Subcutaneous adipose tissue (tissue), 4 donors: Measurements from ENCODE around the gene SGMS1. TPM values are rescaled to one million over a fixed set of nuclear protein-coding genes. Genes with fewer than 3 reads are reported as not detected.

ENCODE experiments used
- total RNA-seq, 4 donors: library from RNA; depleted of rRNA; stranded (reverse); fragments of >200 nt; gene quantifications; one replicate each; pipeline ENCODE4 v1.1.0, GENCODE V29; 2016
- TF ChIP-seq, protein P1 (sequence below): fragments of 450-650 bp; IDR thresholded peaks from one replicate; pipeline ENCODE4 v1.5.1; 2016; ENCODE audit warnings: low read depth, mild to moderate bottlenecking, control low read depth, antibody characterized with exemption, moderate library complexity

Gene SGMS1
- total RNA-seq, 4 donors from 2014 or later: 63.9 to 117 (median 87.4) TPM

DNA sequence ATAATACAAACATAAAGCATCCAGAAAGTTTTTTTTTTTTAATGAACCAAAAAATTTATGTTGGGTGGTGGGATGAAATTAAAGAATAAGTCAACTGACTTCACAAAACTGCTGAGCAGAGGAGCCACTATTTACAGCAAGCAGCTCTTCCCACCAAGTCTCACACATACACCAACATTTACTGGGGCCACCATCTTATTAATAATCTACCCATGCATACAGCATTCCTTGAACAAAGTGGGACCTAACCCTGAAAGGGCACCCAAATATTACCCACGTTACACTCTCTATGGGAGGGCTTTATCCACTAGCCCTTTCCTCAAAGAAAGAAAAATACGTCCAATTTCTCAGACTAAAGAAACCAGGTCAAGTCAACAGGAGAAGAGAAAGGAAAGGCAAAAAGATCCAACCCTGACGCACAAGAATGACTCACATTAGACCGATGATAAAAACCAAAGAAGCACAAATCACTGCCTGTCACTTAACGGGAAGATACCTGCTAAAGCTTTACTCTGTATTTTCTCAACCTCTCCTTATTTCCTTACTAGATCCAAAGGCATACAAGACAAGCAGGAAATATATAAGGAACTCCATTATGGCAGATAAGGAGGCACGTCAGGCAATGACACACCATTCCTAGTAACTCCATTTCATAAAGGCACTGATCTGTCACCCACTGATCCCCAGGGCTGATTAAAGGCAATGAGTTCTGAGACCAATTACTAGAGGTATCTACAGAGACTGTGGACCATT is 230.6 kb downstream of the SGMS1 start:
- TF ChIP-seq, protein P1, sequence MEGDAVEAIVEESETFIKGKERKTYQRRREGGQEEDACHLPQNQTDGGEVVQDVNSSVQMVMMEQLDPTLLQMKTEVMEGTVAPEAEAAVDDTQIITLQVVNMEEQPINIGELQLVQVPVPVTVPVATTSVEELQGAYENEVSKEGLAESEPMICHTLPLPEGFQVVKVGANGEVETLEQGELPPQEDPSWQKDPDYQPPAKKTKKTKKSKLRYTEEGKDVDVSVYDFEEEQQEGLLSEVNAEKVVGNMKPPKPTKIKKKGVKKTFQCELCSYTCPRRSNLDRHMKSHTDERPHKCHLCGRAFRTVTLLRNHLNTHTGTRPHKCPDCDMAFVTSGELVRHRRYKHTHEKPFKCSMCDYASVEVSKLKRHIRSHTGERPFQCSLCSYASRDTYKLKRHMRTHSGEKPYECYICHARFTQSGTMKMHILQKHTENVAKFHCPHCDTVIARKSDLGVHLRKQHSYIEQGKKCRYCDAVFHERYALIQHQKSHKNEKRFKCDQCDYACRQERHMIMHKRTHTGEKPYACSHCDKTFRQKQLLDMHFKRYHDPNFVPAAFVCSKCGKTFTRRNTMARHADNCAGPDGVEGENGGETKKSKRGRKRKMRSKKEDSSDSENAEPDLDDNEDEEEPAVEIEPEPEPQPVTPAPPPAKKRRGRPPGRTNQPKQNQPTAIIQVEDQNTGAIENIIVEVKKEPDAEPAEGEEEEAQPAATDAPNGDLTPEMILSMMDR: no peak

DNA sequence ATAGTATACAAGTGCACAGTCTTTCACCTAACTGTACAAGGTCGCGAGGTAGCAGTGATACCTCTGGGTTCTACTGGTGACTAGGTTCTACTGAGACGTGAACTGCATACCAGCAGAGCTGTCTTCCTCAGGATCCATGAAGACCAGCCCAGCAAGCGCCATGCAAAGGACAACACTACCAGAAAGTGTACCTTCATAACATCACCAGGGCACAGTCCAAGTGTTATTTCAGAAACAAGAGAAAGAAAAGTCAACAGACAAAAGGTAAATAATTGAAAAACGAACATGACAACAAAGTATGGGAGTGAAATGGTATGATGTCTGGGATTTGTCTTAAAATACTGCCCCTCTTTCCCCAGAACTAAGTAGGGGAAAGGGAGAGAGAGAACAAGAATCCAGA is 231.3 kb downstream of the SGMS1 start:
- TF ChIP-seq, protein P1: no peak

DNA sequence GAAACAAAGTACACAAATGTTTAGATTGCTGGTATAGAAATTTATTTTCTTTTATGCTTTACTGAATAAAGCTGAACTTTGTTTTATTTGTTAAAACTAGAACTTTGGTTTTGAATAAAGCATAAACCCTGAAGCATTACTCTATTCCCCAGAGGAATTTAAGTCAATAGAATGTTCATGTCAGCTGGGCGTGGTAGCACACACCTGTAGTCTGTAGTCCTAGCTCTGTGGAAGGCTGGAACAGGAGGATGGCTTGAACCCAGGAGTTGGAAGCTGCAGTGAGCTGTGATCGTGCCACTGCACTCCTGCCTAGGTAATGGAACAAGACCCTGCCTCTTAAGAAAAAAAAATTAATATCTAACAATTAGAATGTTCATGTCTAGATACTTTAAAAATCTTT is 233.5 kb downstream of the SGMS1 start:
- TF ChIP-seq, protein P1: no peak

DNA sequence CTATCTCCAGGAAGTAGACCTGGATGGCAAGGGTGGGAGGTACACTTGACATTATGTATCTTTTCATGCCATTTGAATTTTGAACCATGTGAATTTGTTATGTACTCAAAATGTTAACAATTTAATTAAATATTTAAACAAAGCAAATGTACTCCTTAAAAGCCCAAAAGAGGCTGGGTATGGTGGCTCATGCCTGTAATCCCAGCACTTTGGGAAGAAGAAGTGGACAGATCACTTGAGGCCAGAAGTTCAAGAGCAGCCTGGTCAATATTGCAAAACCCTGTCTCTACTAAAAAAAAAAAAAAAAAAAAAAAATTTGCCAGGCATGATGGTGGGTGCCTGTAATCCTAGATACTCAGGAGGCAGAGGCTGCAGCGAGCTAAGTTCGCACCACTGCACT is 235.6 kb downstream of the SGMS1 start:
- TF ChIP-seq, protein P1: no peak

DNA sequence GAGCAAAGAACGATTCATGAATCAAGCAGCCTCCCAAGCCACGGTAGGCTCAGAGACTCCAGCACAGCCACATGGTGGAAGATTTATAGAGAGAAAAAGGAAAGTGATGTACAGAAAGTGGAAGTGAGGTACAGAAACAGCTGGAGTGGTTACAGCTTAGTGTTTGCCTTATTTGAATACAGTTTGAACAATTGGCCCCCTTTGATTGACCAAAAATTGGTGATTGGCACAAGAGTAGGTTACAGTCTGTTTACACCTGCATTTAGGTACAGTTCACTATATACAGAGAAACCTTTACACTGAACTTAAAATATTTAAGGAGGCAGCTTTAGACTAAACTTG is 236.1 kb downstream of the SGMS1 start:
- TF ChIP-seq, protein P1: no peak

GRCh38 chr10:50387007-50387731 is 236.6 kb downstream of the SGMS1 start:
- TF ChIP-seq, protein P1: no peak

- TF ChIP-seq, protein P1: no peak
These were observed 238.1 kb downstream of the SGMS1 start for GRCh38 chr10:50385624-50386023.
